H9 (cell line): ENCODE data around the gene FAM25A. TPM values are rescaled to one million over a fixed set of nuclear protein-coding genes. Genes with fewer than 3 reads are reported as not detected.

Experiments
- DNase-seq: peaks from one replicate; pipeline ENCODE4 v3.0.0-alpha.2; 2017
- H2AFZ ChIP-seq: one replicate; pipeline ENCODE4 v1.6.1; 2013; ENCODE audit warnings: mild to moderate bottlenecking, low read length, control low read depth, moderate library complexity
- H2AK5ac ChIP-seq: 2 replicates; pipeline ENCODE4 v1.6.1; 2013; ENCODE audit warnings: low read length, control low read depth, mixed read lengths; ENCODE audit not compliant: insufficient read length
- H2BK120ac ChIP-seq: one replicate; pipeline ENCODE4 v1.6.1; 2013; ENCODE audit warnings: low read depth, mild to moderate bottlenecking, low read length, control low read depth, inconsistent platforms; ENCODE audit not compliant: poor library complexity, severe bottlenecking
- H2BK12ac ChIP-seq: 2 replicates; pipeline ENCODE4 v1.6.1; 2013; ENCODE audit warnings: low read length, control low read depth, mixed read lengths, low read depth; ENCODE audit not compliant: insufficient read length
- H2BK15ac ChIP-seq: 2 replicates; pipeline ENCODE4 v1.6.1; 2013; ENCODE audit warnings: low read depth, low read length, control low read depth
- H2BK20ac ChIP-seq: one replicate; pipeline ENCODE4 v1.6.1; 2013; ENCODE audit warnings: low read depth, mild to moderate bottlenecking, low read length, control low read depth, inconsistent platforms; ENCODE audit not compliant: poor library complexity, severe bottlenecking
- H2BK5ac ChIP-seq: 2 replicates; pipeline ENCODE4 v1.6.1; 2013; ENCODE audit warnings: low read length, control low read depth, mixed read lengths; ENCODE audit not compliant: insufficient read length
- H3K14ac ChIP-seq: 2 replicates; pipeline ENCODE4 v1.6.1; 2013; ENCODE audit warnings: low read length, control low read depth; ENCODE audit not compliant: insufficient read depth
- H3K18ac ChIP-seq: 2 replicates; pipeline ENCODE4 v1.6.1; 2013; ENCODE audit warnings: low read depth, mild to moderate bottlenecking, mixed read lengths, low read length, control low read depth; ENCODE audit not compliant: insufficient read length
- H3K23ac ChIP-seq: 2 replicates; pipeline ENCODE4 v1.6.1; 2013; ENCODE audit warnings: low read length, control low read depth, mixed read lengths, low read depth; ENCODE audit not compliant: insufficient read length
- H3K23me2 ChIP-seq: 2 replicates; pipeline ENCODE4 v1.6.1; 2013; ENCODE audit warnings: low read depth, mild to moderate bottlenecking, mixed read lengths, low read length, control low read depth; ENCODE audit not compliant: insufficient read length, poor library complexity, severe bottlenecking
- H3K27ac ChIP-seq: 2 replicates; pipeline ENCODE4 v1.5.1; 2013; ENCODE audit warnings: low read length, control low read depth, mixed read lengths, low read depth; ENCODE audit not compliant: insufficient read length
- H3K27me3 ChIP-seq: 2 replicates; pipeline ENCODE4 v1.6.1; 2013; ENCODE audit warnings: low read length, control low read depth, inconsistent platforms; ENCODE audit not compliant: insufficient read depth
- H3K4ac ChIP-seq: 2 replicates; pipeline ENCODE4 v1.6.1; 2013; ENCODE audit warnings: low read depth, mild to moderate bottlenecking, control low read depth, inconsistent platforms, low read length, moderate library complexity
- H3K4me1 ChIP-seq: 2 replicates; pipeline ENCODE4 v1.6.1; 2013; ENCODE audit warnings: low read length, control low read depth, inconsistent platforms; ENCODE audit not compliant: insufficient read depth
- H3K4me2 ChIP-seq: 2 replicates; pipeline ENCODE4 v1.6.1; 2013; ENCODE audit warnings: low read length, control low read depth, mixed read lengths; ENCODE audit not compliant: insufficient read length, insufficient read depth
- H3K56ac ChIP-seq: 2 replicates; pipeline ENCODE4 v1.6.1; 2013; ENCODE audit warnings: low read depth, mild to moderate bottlenecking, mixed read lengths, low read length, control low read depth; ENCODE audit not compliant: insufficient read length
- H3K79me1 ChIP-seq: 2 replicates; pipeline ENCODE4 v1.6.1; 2013; ENCODE audit warnings: low read depth, mild to moderate bottlenecking, moderate library complexity, low read length, control low read depth, inconsistent platforms; ENCODE audit not compliant: insufficient read depth, poor library complexity, severe bottlenecking
- H3K79me2 ChIP-seq: 2 replicates; pipeline ENCODE4 v1.6.1; 2013; ENCODE audit warnings: low read length, control low read depth, inconsistent platforms; ENCODE audit not compliant: insufficient read depth
- H3K9ac ChIP-seq: 2 replicates; pipeline ENCODE4 v1.6.1; 2013; ENCODE audit warnings: low read length, control low read depth, mixed read lengths; ENCODE audit not compliant: insufficient read length; ENCODE audit errors: extremely low read depth
- H3K9me3 ChIP-seq: one replicate; pipeline ENCODE4 v1.6.1; 2013; ENCODE audit warnings: low read depth, low read length, inconsistent platforms; ENCODE audit not compliant: control insufficient read depth
- H3T11ph ChIP-seq: one replicate; pipeline ENCODE4 v1.6.1; 2013; ENCODE audit warnings: mild to moderate bottlenecking, low read length, control low read depth, inconsistent platforms
- H4K20me1 ChIP-seq: one replicate; pipeline ENCODE4 v1.6.1; 2013; ENCODE audit not compliant: control insufficient read depth, insufficient read length, insufficient read depth
- H4K5ac ChIP-seq: 2 replicates; pipeline ENCODE4 v1.6.1; 2013; ENCODE audit warnings: low read depth, mild to moderate bottlenecking, mixed read lengths, low read length, control low read depth; ENCODE audit not compliant: insufficient read length
- H4K8ac ChIP-seq: replicated peaks from 2 replicates; pipeline ENCODE4 v1.6.1; 2013; ENCODE audit warnings: low read length, control low read depth, mixed read lengths, low read depth; ENCODE audit not compliant: insufficient read length
- H4K91ac ChIP-seq: 2 replicates; pipeline ENCODE4 v1.6.1; 2013; ENCODE audit warnings: low read depth, mild to moderate bottlenecking, moderate library complexity, mixed read lengths, low read length, control low read depth; ENCODE audit not compliant: insufficient read length
- H3K27ac Mint-ChIP-seq, 3 experiments: 2 replicates in 2 of 3; 3 replicates in 1 of 3; pipeline ENCODE4 v1.8.0; 2020 to 2021; ENCODE audit warnings: mixed read lengths in 3 of 3, mild to moderate bottlenecking in 1 of 3, moderate library complexity in 1 of 3
- H3K27me3 Mint-ChIP-seq: 2 replicates; pipeline ENCODE4 v1.8.0; 2021; ENCODE audit warnings: low read depth, mild to moderate bottlenecking, moderate library complexity, mixed read lengths
- H3K36me3 Mint-ChIP-seq, 3 experiments: 2 replicates in 2 of 3; 3 replicates in 1 of 3; pipeline ENCODE4 v1.8.0; 2020 to 2021; ENCODE audit warnings: low read depth in 3 of 3, mixed read lengths in 3 of 3; ENCODE audit not compliant: insufficient read depth in 1 of 3
- H3K4me1 Mint-ChIP-seq, 2 experiments: 2 replicates each; pipeline ENCODE4 v1.8.0; 2020; ENCODE audit warnings: mixed read lengths in 2 of 2
- H3K4me3 Mint-ChIP-seq, 2 experiments: 2 replicates in 1 of 2; 3 replicates in 1 of 2; pipeline ENCODE4 v1.8.0; 2020 to 2021; ENCODE audit warnings: mild to moderate bottlenecking in 2 of 2, mixed read lengths in 2 of 2, moderate library complexity in 1 of 2
- H3K9me3 Mint-ChIP-seq, 2 experiments: 2 replicates in 1 of 2; 3 replicates in 1 of 2; pipeline ENCODE4 v1.8.0; 2020; ENCODE audit warnings: mild to moderate bottlenecking in 2 of 2, mixed read lengths in 2 of 2, moderate library complexity in 1 of 2
- CTCF ChIP-seq: fragments of 200-600 bp; sonication (generic); conservative IDR thresholded peaks from 3 replicates; pipeline ENCODE4 v1.8.0; 2021; ENCODE audit warnings: antibody characterized with exemption, mild to moderate bottlenecking
- WGBS: extraction: QIAGEN DNeasy Blood & Tissue Kit; methylation state at CpG from one replicate; pipeline ENCODE4 v1.1.7; 2013; ENCODE audit warnings: missing lambda C conversion rate, low lambda C conversion rate, mixed read lengths; ENCODE audit not compliant: insufficient read length; ENCODE audit errors: extremely low coverage; 5-methylcytosine and 5-hydroxymethylcytosine counted together
- total RNA-seq: library from RNA; stranded (reverse); gene quantifications from 2 replicates; pipeline ENCODE4 v1.2.1, GENCODE V29; 2021

FAM25A gene
- total RNA-seq, 1 experiment from 2014 or later: not detected

GRCh38 chr10:87036623-87037022 is 16.5 kb downstream of the FAM25A start:
- no peak overlapping the region for H4K5ac ChIP-seq
- no peaks in the 10 kb centered on the region for H3K9me3 ChIP-seq
- no peak for DNase-seq
- no CpG with 5 or more reads among the region's 1 CpG for WGBS
- H3K9ac ChIP-seq: no peak overlapping the region
- H3K27ac ChIP-seq: no peak overlapping the region
- H3K4me1 Mint-ChIP-seq: no peaks in the 10 kb centered on the region
- H3K4ac ChIP-seq: no peak overlapping the region
- H2AK5ac ChIP-seq: no peak overlapping the region
- H2BK120ac ChIP-seq: no peak overlapping the region
- H3K4me1 ChIP-seq: no peaks in the 10 kb centered on the region
- H4K8ac ChIP-seq: no peak overlapping the region
- H3K18ac ChIP-seq: no peak overlapping the region
- no peak overlapping the region for H2BK15ac ChIP-seq
- no peak overlapping the region for H3K14ac ChIP-seq
- H3T11ph ChIP-seq: no peak overlapping the region
- no peaks in the 10 kb centered on the region for H3K27me3 ChIP-seq
- no peak for TF ChIP-seq CTCF
- H3K9me3 Mint-ChIP-seq: peaks cover 6 to 7% of the 10 kb centered on the region in 2 experiments
- no peak overlapping the region for H2BK12ac ChIP-seq
- no peak overlapping the region for H3K23ac ChIP-seq
- H3K4me2 ChIP-seq: no peak overlapping the region
- no peak overlapping the region for H2BK5ac ChIP-seq
- H4K20me1 ChIP-seq: no peaks in the 10 kb centered on the region
- H3K79me1 ChIP-seq: no peaks in the 10 kb centered on the region
- H3K36me3 Mint-ChIP-seq: peaks cover 2 to 8% (median 3%) of the 10 kb centered on the region in 3 experiments
- H2BK20ac ChIP-seq: no peak overlapping the region
- H3K27me3 Mint-ChIP-seq: no peaks in the 10 kb centered on the region
- no peak overlapping the region for H3K56ac ChIP-seq
- no peak overlapping the region for H4K91ac ChIP-seq
- H3K4me3 Mint-ChIP-seq: no peak overlapping the region
- H2AFZ ChIP-seq: no peak overlapping the region
- H3K23me2 ChIP-seq: no peaks in the 10 kb centered on the region
- no peaks in the 10 kb centered on the region for H3K79me2 ChIP-seq
- H3K27ac Mint-ChIP-seq: no peak overlapping the region
